ENCODE results near the gene HNRNPA3. TPM values are rescaled to one million over a fixed set of nuclear protein-coding genes. Genes with fewer than 3 reads are reported as not detected.
"Not testable (repeated sequence)": the region's sequence is repeated elsewhere in the genome, so short reads cannot be mapped to it uniquely, and the experiment has no call there.

HNRNPA3 gene
- total RNA-seq, 1 donor from 2014 or later, result 47.5 TPM

DNA sequence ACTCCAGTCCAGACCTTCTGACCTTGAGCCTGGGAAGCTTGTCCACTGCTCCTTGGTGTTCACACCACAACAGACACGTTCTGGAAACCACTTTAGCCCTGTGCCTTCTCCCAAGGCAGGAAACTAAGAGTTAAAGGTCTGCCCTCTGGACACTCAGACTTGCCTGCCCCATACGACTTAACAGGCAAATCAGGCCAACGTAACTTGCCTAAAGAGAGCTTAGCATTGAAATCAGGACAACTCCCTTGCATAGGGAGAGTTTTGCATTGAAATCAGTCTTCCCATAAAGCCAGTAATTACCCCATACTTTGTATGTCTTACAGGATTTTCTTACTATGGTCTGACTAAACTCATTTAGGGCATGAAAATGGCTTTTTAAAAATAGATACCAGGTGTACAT lies 33.4 kb downstream of the HNRNPA3 start:
- no peaks in the 10 kb centered on the region for H3K36me3 ChIP-seq (ENCODE audit: control insufficient read depth, insufficient read depth, low read length)
- H3K4me3 ChIP-seq (ENCODE audit: low read depth, low read length), result no peak overlapping the region
- no peaks in the 10 kb centered on the region for H3K27me3 ChIP-seq (ENCODE audit: control insufficient read depth, insufficient read depth, low read length)
- DNase-seq (ENCODE audit: low read depth), result no peak
- TF ChIP-seq, protein P1, sequence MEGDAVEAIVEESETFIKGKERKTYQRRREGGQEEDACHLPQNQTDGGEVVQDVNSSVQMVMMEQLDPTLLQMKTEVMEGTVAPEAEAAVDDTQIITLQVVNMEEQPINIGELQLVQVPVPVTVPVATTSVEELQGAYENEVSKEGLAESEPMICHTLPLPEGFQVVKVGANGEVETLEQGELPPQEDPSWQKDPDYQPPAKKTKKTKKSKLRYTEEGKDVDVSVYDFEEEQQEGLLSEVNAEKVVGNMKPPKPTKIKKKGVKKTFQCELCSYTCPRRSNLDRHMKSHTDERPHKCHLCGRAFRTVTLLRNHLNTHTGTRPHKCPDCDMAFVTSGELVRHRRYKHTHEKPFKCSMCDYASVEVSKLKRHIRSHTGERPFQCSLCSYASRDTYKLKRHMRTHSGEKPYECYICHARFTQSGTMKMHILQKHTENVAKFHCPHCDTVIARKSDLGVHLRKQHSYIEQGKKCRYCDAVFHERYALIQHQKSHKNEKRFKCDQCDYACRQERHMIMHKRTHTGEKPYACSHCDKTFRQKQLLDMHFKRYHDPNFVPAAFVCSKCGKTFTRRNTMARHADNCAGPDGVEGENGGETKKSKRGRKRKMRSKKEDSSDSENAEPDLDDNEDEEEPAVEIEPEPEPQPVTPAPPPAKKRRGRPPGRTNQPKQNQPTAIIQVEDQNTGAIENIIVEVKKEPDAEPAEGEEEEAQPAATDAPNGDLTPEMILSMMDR (IDR thresholded peaks at IDR 0.05; ENCODE audit: insufficient read depth, low read length, poor library complexity, severe bottlenecking), result no peak

DNA sequence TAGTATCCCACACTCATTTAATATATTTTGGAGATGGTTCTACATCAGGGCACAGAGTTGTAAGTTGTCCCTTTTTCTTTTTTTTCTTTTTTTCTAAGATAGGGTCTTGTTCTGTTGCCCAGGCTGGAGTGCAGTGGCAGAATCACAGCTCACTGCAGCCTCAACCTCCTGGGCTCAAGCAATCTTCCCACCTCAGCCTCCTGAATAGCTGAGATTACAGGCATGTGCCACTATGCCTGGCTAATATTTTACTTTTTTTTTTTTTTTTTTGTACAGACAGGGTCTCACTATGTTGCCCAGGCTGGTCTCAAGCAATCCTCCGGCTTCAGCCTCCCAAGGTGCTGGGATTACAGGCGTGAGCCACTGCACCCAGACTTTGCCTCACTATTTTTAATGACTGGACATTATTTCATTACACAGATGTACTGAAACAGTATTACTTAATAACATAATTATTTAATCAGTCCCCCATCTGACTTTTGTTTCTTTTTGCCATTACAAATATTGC lies 34.0 kb downstream of the HNRNPA3 start:
- not testable (repeated sequence) for H3K36me3 ChIP-seq (ENCODE audit: control insufficient read depth, insufficient read depth, low read length); H3K4me3 ChIP-seq (ENCODE audit: low read depth, low read length); DNase-seq (ENCODE audit: low read depth); H3K27me3 ChIP-seq (ENCODE audit: control insufficient read depth, insufficient read depth, low read length)

DNA sequence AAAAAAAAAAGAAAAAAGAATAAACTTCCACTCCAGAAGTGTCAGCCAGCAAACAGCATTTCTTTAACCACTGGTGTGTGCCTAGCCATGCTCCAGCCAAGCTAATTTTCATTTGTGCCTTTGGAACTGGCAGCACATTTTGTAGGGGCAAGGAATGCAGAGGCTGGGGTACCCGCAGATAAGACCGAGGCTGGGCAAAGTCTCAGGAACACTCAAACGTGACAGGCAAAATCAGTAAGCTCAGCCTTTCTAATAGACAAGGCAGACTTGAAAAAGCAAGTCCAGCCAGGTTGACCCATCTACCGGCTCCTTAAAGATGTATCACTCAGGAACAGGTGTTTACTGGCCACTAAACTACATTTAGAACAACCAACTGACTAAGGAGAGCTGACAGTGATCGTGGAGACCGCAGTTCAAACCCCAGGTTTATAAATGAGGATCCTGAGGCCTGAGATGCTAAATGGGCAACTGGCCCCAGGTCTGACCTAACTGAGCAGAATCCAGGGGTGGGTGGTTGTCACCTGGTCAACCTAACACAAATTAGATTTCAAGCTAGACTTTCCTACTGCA lies 35.2 kb downstream of the HNRNPA3 start:
- TF ChIP-seq, protein P1 (IDR thresholded peaks at IDR 0.05; ENCODE audit: insufficient read depth, low read length, poor library complexity, severe bottlenecking), result no peak
- no peaks in the 10 kb centered on the region for H3K27me3 ChIP-seq (ENCODE audit: control insufficient read depth, insufficient read depth, low read length)
- no peak for DNase-seq (ENCODE audit: low read depth)
- no peak overlapping the region for H3K4me3 ChIP-seq (ENCODE audit: low read depth, low read length)
- no peaks in the 10 kb centered on the region for H3K36me3 ChIP-seq (ENCODE audit: control insufficient read depth, insufficient read depth, low read length)

DNA sequence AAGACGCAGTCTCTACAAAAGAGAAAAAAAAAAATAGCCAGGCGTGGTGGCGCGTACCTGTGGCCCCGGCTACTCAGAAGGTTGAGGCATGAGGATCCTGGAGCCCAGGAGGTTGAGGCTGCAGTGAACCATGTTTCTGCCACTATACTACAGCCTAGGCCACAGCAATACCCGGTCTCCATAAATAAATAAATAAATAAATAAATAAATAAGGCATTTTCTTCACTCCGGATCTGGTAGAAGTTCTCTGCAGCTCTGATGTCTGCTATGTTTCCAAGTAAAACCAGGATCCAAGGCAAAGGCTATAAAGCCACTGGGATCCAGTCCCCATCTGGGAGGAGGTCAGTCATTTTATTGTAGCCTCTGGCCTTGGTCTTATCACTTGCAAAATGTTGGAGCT lies 36.4 kb downstream of the HNRNPA3 start:
- TF ChIP-seq, protein P1 (IDR thresholded peaks at IDR 0.05; ENCODE audit: insufficient read depth, low read length, poor library complexity, severe bottlenecking), result no peak
- Histone ChIP-seq H3K36me3 (ENCODE audit: control insufficient read depth, insufficient read depth, low read length) (no peaks in the 10 kb centered on the region), H3K4me3 (ENCODE audit: low read depth, low read length) (no peak overlapping the region), H3K27me3 (ENCODE audit: control insufficient read depth, insufficient read depth, low read length) (no peaks in the 10 kb centered on the region)
- DNase-seq (ENCODE audit: low read depth), result no peak

DNA sequence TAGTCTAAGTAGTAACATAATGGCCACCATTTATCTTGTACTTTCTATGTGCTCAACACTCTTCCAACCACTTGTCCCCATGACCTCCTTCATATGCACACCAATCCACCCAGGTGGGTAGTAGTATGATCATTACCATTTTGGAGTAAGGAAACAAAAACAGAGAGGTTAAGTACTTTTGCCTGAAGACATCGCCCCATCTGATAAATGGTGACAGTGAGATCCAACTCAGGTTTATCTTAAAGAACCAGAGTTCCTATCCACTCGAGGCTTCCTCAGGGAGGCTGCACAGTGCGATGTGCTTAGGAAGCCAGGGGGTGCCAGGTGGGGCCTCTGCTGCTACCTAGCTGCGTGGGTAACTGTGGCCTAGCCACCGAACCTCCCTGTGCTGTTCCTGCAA lies 37.9 kb downstream of the HNRNPA3 start:
- Histone ChIP-seq H3K27me3 (ENCODE audit: control insufficient read depth, insufficient read depth, low read length) (no peaks in the 10 kb centered on the region), H3K4me3 (ENCODE audit: low read depth, low read length) (no peak overlapping the region), H3K36me3 (ENCODE audit: control insufficient read depth, insufficient read depth, low read length) (no peaks in the 10 kb centered on the region)
- TF ChIP-seq, protein P1 (IDR thresholded peaks at IDR 0.05; ENCODE audit: insufficient read depth, low read length, poor library complexity, severe bottlenecking), result no peak
- no peak for DNase-seq (ENCODE audit: low read depth)

DNA sequence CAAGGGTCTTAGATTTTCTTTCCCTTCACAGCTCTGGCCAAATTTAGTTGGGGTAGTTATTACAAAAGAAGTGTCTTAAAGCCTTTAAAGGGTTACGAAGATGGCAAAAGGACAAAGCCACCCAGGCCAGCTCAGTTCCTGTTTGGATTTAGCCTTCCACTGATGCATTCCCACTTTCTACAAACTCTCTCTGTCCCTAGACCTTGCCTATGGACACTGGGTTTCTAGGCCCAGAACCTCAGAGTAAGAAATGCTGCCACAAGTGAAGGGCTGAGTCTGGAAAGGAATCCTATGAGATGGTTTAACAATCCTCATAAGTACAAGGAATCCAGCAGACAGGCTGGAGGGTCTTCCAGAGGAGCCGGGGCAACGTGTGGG lies 38.6 kb downstream of the HNRNPA3 start:
- TF ChIP-seq, protein P1 (IDR thresholded peaks at IDR 0.05; ENCODE audit: insufficient read depth, low read length, poor library complexity, severe bottlenecking), result no peak
- Histone ChIP-seq H3K36me3 (ENCODE audit: control insufficient read depth, insufficient read depth, low read length) (no peaks in the 10 kb centered on the region), H3K27me3 (ENCODE audit: control insufficient read depth, insufficient read depth, low read length) (no peaks in the 10 kb centered on the region), H3K4me3 (ENCODE audit: low read depth, low read length) (no peak overlapping the region)
- no peak for DNase-seq (ENCODE audit: low read depth)

Measured in kidney epithelial cell (primary cell).